SK-N-MC (cell line): ENCODE data around the gene HOXD8.

Experiments used
- EZH2 ChIP-seq: fragments of 200-600 bp; sonication (generic); IDR thresholded peaks from one replicate; pipeline ENCODE4 v1.6.1; 2017; ENCODE audit warnings: antibody characterized with exemption
- FOXP2 ChIP-seq: optimal IDR thresholded peaks from 2 replicates; pipeline ENCODE3; 2011; ENCODE audit warnings: mild to moderate bottlenecking, moderate library complexity; ENCODE audit not compliant: insufficient read depth; ENCODE audit errors: extremely low read length, control extremely low read depth

DNA sequence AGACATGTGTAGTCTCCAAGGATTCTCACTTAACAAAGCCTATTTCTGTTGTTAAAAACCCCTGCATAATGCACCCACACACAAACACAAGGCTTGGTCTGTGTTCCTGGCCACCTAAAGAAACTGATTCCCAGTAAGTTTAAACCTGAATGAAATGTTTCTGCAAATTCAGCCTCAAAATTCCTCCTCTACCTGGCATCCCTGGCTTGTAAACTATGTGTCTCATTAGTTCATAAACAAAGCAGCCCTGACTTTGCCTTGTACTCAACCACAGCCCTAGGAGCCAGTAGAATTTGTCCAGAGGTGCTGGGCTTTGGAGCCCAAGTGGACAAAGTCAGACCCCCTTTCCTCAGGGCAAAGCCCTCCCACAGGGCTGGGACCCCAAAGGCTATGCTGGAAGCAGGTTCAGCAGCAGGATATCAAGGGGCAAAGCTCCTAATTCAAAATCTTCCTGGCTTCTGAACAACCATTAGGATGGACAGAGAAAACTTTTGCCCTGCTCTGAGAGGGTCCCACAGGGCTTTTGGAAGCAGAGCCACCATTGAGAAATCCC lies 39.6 kb upstream of the HOXD8 start:
- TF ChIP-seq EZH2, result no peak
- TF ChIP-seq FOXP2, result no peak
